HUES48 (cell line): ENCODE data around the gene HMGN1.
A peak's percentile ranks its signal among the peaks of the same experiment; 100 is the strongest.

ENCODE experiments used
- H3K27ac ChIP-seq: one replicate; pipeline ENCODE4 v1.7.0; 2013; ENCODE audit warnings: low read depth, low read length, inconsistent platforms
- H3K27me3 ChIP-seq: 2 replicates; pipeline ENCODE4 v1.6.1; 2013; ENCODE audit warnings: mild to moderate bottlenecking, low read length; ENCODE audit not compliant: control insufficient read depth, insufficient read depth
- H3K36me3 ChIP-seq: 2 replicates; pipeline ENCODE4 v1.6.1; 2013; ENCODE audit warnings: low read length; ENCODE audit not compliant: control insufficient read depth, insufficient read depth
- H3K4me1 ChIP-seq: 2 replicates; pipeline ENCODE4 v1.6.1; 2013; ENCODE audit warnings: mild to moderate bottlenecking, low read length; ENCODE audit not compliant: control insufficient read depth, insufficient read depth
- H3K4me3 ChIP-seq: 2 replicates; pipeline ENCODE4 v1.5.1; 2013; ENCODE audit warnings: mild to moderate bottlenecking, low read depth, low read length
- H3K9ac ChIP-seq: 2 replicates; pipeline ENCODE4 v1.6.1; 2013; ENCODE audit warnings: mild to moderate bottlenecking, low read depth, low read length, moderate library complexity
- H3K9me3 ChIP-seq: 2 replicates; pipeline ENCODE4 v1.6.1; 2013; ENCODE audit warnings: low read length; ENCODE audit not compliant: control insufficient read depth, insufficient read depth

Gene HMGN1

GRCh38 chr21:39315603-39316445 lies 33.1 kb downstream of the HMGN1 start:
- Histone ChIP-seq H3K4me1 (peaks cover 10% of the 10 kb centered on the region), H3K36me3 (peaks cover 13% of the 10 kb centered on the region), H3K9ac (no peak overlapping the region), H3K9me3 (no peaks in the 10 kb centered on the region), H3K4me3 (no peak overlapping the region), H3K27ac (no peak overlapping the region), H3K27me3 (no peaks in the 10 kb centered on the region)

GRCh38 chr21:39314143-39315027 lies 34.5 kb downstream of the HMGN1 start:
- Histone ChIP-seq H3K27ac (peak overlapping the region; percentile 98), H3K4me1 (peaks cover 10% of the 10 kb centered on the region), H3K9ac (peak overlapping the region; percentile 97), H3K9me3 (no peaks in the 10 kb centered on the region), H3K36me3 (peaks cover 24% of the 10 kb centered on the region), H3K27me3 (no peaks in the 10 kb centered on the region), H3K4me3 (peak overlapping the region; percentile 76)

DNA sequence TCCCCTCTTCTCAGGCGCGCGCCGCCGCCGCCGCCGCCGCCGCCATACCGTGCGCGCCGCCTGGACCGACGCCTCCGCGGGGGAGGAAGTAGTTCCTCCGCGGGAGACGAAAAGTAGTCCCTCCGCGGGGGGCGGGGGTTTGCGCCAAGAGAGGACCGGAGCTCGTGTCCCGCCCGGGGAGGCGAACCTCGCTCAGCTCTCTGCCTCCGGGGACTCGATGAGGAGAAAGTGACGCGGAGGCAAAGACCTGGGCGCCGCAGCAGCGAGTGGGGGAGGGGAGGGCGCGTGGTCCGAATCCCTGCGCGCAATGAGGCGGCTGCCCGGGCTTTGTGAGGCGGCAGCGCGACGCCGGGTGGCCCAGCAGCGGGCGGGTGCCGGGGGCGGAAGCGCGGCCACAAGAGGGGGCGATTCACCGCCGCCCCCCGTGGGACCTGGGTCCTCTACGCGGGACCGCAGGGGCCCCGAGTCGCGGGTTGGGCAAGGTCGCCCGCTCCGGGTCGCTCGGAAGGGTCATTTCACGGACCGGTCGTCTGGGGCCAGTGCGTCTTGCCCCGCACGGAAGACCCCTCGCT lies 35.2 kb downstream of the HMGN1 start, which contains the start of gene BRWD1:
TSS of gene BRWD1 (minus strand) at position 62 of the 572 bp plus-strand sequence. CDS start 141 bp downstream, outside the sequence.
- peak within 1 kb of the TSS; percentile 97 for H3K9ac ChIP-seq
- no peaks in the 10 kb centered on the region for H3K27me3 ChIP-seq
- peaks cover 30% of the 10 kb centered on the region for H3K36me3 ChIP-seq
- peak within 1 kb of the TSS; percentile 98 for H3K27ac ChIP-seq
- peak within 1 kb of the TSS; percentile 76 for H3K4me3 ChIP-seq
- H3K4me1 ChIP-seq, result peaks cover 10% of the 10 kb centered on the region
- H3K9me3 ChIP-seq, result no peaks in the 10 kb centered on the region

- H3K36me3 ChIP-seq, result peaks cover 36% of the 10 kb centered on the region
Observed at GRCh38 chr21:39313042-39313570, 35.8 kb downstream of the HMGN1 start.

DNA sequence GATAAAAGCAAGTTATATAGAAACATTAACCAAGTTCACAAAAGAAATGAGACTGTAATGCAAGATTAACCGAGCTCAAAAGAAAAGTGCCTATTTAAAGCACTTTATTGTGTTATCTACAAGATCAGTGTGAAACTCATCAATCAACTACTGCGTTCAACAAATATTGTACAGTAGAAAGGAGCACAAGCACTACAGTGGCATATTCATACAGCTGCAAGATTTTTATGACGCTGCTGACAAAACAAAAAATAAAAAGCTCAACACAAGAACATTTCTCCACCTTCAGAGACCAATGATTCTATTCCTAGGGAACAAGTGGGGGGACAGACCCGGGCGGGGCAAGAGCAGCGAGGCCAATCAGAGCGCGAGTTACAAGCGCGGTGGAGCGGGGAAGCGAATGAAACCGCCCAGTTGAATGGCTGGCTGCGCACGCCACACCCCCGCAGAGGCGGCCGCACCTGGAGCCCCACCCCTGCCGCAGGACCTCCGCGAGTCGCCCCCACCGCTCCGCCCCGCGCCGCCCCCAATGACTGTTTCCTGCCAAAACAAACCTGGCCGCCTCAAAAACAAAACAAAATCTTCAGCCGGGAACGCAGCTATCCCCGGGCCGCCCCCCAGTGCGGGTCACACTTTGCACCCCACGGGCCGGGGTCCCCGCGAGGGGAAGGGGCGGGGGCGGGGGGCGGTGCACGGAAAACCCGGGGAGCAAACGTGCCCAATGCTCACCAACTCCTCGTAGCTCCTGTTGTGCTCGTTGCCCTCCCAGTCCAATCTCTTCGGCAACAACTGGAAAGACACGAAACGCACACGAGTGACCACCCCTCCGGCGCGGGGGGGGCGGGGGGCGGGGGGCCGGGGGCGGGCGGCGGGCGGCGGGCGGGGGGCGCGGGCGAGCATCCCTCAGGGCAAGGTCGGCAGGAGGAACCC lies 36.5 kb downstream of the HMGN1 start:
- Histone ChIP-seq H3K27ac (peak overlapping the region; percentile 98), H3K27me3 (no peaks in the 10 kb centered on the region), H3K4me1 (peaks cover 10% of the 10 kb centered on the region), H3K9me3 (no peaks in the 10 kb centered on the region), H3K36me3 (peaks cover 43% of the 10 kb centered on the region), H3K4me3 (peak overlapping the region; percentile 76), H3K9ac (no peak overlapping the region)

More at GRCh38 chr21:39313042-39313570, 35.8 kb downstream of the HMGN1 start:
- H3K27ac ChIP-seq, result peak overlapping the region; percentile 98
- peak overlapping the region; percentile 76 for H3K4me3 ChIP-seq
- no peaks in the 10 kb centered on the region for H3K27me3 ChIP-seq
- H3K9me3 ChIP-seq, result no peaks in the 10 kb centered on the region
- H3K9ac ChIP-seq, result peak overlapping the region; percentile 97; the same call in 1 of the 2 replicates
- H3K4me1 ChIP-seq, result peaks cover 10% of the 10 kb centered on the region

DNA sequence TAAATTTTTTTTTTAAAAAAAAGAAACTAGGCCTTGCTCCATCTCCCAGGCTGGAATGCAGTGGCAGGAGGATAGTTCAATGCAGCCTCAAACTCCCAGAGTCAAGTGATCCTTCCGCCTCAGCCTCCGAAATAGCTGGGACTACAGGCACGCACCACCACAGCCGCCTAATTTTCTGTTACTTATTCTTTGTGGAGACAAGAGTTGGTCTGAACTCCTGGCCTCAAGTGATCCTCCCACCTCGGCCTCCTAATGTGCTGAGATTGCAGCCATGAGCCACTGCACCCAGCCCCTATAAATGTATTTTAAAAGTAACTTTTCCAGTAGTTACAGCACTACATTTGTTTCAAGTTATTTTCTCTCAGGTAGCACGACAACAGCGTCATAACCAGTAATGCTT lies 37.7 kb downstream of the HMGN1 start:
- Histone ChIP-seq H3K36me3 (peaks cover 55% of the 10 kb centered on the region), H3K9ac (no peak overlapping the region), H3K27me3 (no peaks in the 10 kb centered on the region), H3K27ac (no peak overlapping the region), H3K4me3 (no peak overlapping the region), H3K4me1 (peaks cover 10% of the 10 kb centered on the region), H3K9me3 (no peaks in the 10 kb centered on the region)

GRCh38 chr21:39307466-39307865 lies 41.4 kb downstream of the HMGN1 start:
- no peak overlapping the region for H3K27ac ChIP-seq
- peaks cover 74% of the 10 kb centered on the region for H3K36me3 ChIP-seq
- H3K27me3 ChIP-seq, result no peaks in the 10 kb centered on the region
- no peak overlapping the region for H3K9ac ChIP-seq
- peaks cover 5% of the 10 kb centered on the region for H3K4me1 ChIP-seq
- no peak overlapping the region for H3K4me3 ChIP-seq
- H3K9me3 ChIP-seq, result no peaks in the 10 kb centered on the region

DNA sequence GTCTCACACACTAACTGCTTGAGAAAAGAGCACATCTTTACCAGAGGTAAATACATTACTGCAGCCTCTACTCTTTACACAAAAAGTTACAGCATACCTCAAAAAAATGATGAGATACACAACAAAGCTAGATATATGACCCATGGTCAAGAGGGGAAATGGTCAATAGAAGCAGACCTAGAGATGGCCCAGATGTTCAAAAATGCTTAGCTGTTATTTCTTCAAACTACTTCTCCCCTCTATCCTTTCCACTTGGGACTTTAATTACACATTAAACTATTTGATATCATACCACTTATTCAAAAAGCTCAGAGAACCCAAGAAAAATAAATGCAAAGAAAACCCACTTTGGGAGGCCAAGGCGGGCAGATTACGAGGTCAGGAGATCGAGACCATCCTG lies 48.3 kb downstream of the HMGN1 start:
- Histone ChIP-seq H3K9me3 (no peaks in the 10 kb centered on the region), H3K4me3 (no peak overlapping the region), H3K27me3 (no peaks in the 10 kb centered on the region), H3K9ac (no peak overlapping the region), H3K36me3 (peaks cover 67% of the 10 kb centered on the region), H3K27ac (no peak overlapping the region), H3K4me1 (no peaks in the 10 kb centered on the region)

GRCh38 chr21:39296891-39297290 lies 52.0 kb downstream of the HMGN1 start:
- no peaks in the 10 kb centered on the region for H3K9me3 ChIP-seq
- peaks cover 82% of the 10 kb centered on the region for H3K36me3 ChIP-seq
- H3K4me1 ChIP-seq, result no peaks in the 10 kb centered on the region
- H3K9ac ChIP-seq, result no peak overlapping the region
- H3K27ac ChIP-seq, result no peak overlapping the region
- no peaks in the 10 kb centered on the region for H3K27me3 ChIP-seq
- no peak overlapping the region for H3K4me3 ChIP-seq
